ENCODE data around the gene SLAMF9.

The SLAMF9 gene

DNA sequence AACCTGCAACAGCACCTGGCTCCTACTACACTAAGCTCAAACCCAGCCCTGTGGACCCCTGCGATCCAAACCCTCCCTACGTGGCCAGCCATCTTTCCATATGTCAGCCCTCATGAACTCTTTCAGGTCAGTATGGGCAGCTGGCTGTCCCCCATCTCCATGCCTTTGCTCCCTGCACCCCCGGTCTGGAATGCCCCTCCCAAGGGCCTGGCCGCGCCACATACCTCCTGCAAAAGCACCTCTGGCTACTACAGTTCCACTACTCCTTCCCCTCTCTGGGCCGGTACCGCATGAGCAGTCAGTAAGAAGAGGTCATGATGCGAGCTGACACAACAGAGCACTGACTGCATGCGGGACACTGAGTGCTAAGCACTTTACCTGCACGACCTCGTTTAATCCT, 18.7 kb downstream of the SLAMF9 start:
- no peak for TF ChIP-seq CTCF (IDR thresholded peaks at IDR 0.05; ENCODE audit: control extremely low read depth, extremely low read depth, low read depth, missing control alignments)
- no peak for DNase-seq (ENCODE audit: extremely low spot score)
- ChIA-PET POLR2A (interaction anchor here (1.3 kb wide), 1 partner anchor 10 kb away, joined by 3 read pairs; the partner anchor contains the start of gene TAGLN2), CTCF (interaction anchor here (0.7 to 13.3 kb wide), 12 partner anchors 8 to 144 kb away, joined by 3 to 232 read pairs (median 4); partner anchors contain the start of gene TAGLN2)

DNA sequence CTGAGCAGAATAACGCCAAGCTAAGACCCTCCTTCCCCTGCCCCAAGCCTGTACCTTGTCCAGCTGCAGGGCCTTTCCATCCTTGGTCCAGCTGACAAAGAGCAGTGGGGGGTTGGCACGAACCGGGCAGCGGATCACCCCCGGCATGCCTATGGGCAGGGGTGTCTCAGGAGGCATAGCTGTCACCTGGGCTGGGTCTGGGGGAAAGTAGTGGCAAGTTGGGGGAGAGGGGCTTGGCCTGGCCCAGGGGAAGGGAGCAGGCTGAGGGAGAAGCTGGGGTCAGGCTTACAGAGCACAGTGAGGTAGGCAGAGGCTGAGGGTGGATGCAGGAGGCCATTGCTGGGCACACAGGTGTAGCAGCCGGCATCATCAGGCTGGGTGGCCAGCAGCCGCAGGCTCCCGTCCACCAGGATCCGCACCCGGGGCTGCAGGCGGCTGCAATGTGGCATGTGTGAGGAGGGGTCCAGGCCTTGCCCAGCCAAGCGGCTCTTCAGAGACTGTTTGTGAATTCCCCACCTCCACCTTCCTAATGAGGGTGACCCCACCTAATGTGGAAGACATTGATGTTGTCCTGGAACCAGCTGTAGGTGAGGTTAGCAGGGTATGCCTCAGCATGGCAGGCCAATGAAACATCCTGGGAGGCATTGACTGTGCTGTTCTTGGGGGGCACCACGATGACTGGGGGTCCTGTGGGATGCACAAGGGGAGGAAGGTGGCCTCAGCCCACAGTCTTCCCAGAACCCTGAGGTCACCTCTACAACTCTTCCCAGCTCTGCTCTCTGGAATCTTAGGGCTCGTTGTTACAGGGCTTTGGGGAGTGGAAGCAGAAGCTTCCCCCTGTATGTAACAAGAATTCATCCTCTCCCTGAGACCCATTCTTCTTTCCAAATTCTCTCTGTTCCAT, 19.6 kb downstream of the SLAMF9 start:
- ChIA-PET POLR2A (interaction anchor here (1.3 kb wide), 1 partner anchor 9 kb away, joined by 3 read pairs; the partner anchor contains the start of gene TAGLN2), CTCF (interaction anchor here (1.2 to 13.3 kb wide), 9 partner anchors 7 to 135 kb away, joined by 3 to 232 read pairs (median 7); partner anchors contain the start of gene TAGLN2)
- no peak for DNase-seq (ENCODE audit: extremely low spot score)
- TF ChIP-seq CTCF (IDR thresholded peaks at IDR 0.05; ENCODE audit: control extremely low read depth, extremely low read depth, low read depth, missing control alignments) = no peak

DNA sequence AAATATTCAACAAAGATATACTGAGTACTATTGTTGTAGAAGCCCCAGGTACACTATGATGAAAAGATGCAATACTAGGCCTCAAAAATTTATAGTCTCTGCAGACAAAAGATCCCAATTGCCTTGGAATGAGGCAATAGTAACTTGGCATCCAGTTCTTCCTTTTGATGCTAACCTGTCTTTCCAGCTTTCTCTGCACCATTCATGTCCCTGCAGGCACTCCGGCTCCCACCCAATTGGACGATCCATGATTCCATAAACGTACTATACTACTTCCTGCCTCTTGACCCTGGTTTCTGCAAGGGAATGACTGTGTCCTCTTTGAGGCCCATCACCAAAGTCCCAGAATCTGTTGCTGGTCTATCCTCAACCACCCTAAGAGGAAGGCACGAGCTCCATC, 20.7 kb downstream of the SLAMF9 start:
- CTCF ChIA-PET = interaction anchor here (1.3 to 13.3 kb wide), 6 partner anchors 10 to 134 kb away, joined by 3 to 232 read pairs (median 6); partner anchors contain the start of gene TAGLN2
- POLR2A ChIA-PET = no interaction called here
- TF ChIP-seq CTCF (IDR thresholded peaks at IDR 0.05; ENCODE audit: control extremely low read depth, extremely low read depth, low read depth, missing control alignments) = no peak
- DNase-seq (ENCODE audit: extremely low spot score) = no peak

- TF ChIP-seq CTCF (IDR thresholded peaks at IDR 0.05; ENCODE audit: control extremely low read depth, extremely low read depth, low read depth, missing control alignments) = no peak
- ChIA-PET POLR2A (interaction anchor here (0.9 kb wide), 1 partner anchor 10 kb away, joined by 3 read pairs; no protein-coding TSS in a partner anchor), CTCF (interaction anchor here (1.3 to 13.3 kb wide), 4 partner anchors 43 to 133 kb away, joined by 3 to 232 read pairs (median 6); no protein-coding TSS in a partner anchor)
- DNase-seq (ENCODE audit: extremely low spot score) = no peak
These were observed 21.4 kb downstream of the SLAMF9 start for GRCh38 chr1:159932296-159933285.

DNA sequence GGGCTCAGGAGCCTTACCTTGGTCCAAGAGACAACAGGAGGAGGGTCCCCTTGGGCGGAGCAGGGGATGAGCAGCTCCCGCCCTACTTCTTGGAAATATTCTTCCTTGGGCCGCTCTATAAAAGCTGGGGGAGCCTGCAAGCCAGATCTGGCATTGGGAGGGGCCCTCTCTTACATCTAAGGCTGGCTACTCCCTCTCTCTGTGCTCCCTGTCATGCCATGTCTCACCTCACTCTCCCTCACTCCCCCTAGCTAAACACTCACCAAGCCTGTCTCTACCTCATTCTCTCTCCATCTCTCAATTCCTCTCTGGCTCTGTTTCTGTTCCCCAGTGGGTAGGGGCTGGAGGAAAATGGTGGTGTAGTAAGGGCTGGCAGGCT, 22.3 kb downstream of the SLAMF9 start:
- DNase-seq (ENCODE audit: extremely low spot score) = no peak
- ChIA-PET POLR2A (interaction anchor here (0.9 kb wide), 1 partner anchor 9 kb away, joined by 3 read pairs; no protein-coding TSS in a partner anchor), CTCF (interaction anchor here (0.9 to 13.3 kb wide), 2 partner anchors 8 to 74 kb away, joined by 4 to 232 read pairs; no protein-coding TSS in a partner anchor)
- TF ChIP-seq CTCF (IDR thresholded peaks at IDR 0.05; ENCODE audit: control extremely low read depth, extremely low read depth, low read depth, missing control alignments) = no peak
